Tibial artery (tissue), 4 donors: Measurements from ENCODE around the gene STPG2.

Source experiments
- DNase-seq, 2 donors: peaks; one replicate each; pipeline ENCODE4 v3.0.0-alpha.2; 2019
- H3K27ac ChIP-seq, 2 donors: fragments of 200-600 bp; sonication (generic) in 1 of 2; 1 replicate in 1 of 2; 2 replicates in 1 of 2; pipeline ENCODE4 v1.5.1; 2018 to 2019; ENCODE audit warnings: mild to moderate bottlenecking in 1 of 2
- H3K27me3 ChIP-seq, 2 donors: fragments of 200-600 bp; sonication (generic) in 1 of 2; one replicate each; pipeline versions ENCODE4 v1.5.1 to v1.6.0; 2016 to 2019
- H3K36me3 ChIP-seq, 3 donors: fragments of 200-600 bp; sonication (generic) in 2 of 3; one replicate each; pipeline ENCODE4 v1.5.1; 2016 to 2019; ENCODE audit warnings: mild to moderate bottlenecking in 2 of 3
- H3K4me1 ChIP-seq, 4 donors: fragments of 200-600 bp; sonication (generic) in 2 of 4; 1 replicate in 3 of 4; 2 replicates in 1 of 4; pipeline ENCODE4 v1.5.1; 2016 to 2019
- H3K4me3 ChIP-seq, 2 donors: fragments of 200-600 bp; sonication (generic) in 1 of 2; 1 replicate in 1 of 2; 2 replicates in 1 of 2; pipeline ENCODE4 v1.5.1; 2018 to 2019; ENCODE audit warnings: mild to moderate bottlenecking in 2 of 2
- H3K9me3 ChIP-seq, 3 donors: fragments of 200-600 bp; sonication (generic) in 1 of 3; one replicate each; pipeline ENCODE4 v1.5.1; 2016 to 2019
- CTCF ChIP-seq, 2 experiments: fragments of 200-600 bp in 1 of 2; fragments of 450-650 bp in 1 of 2; IDR thresholded peaks; one replicate each; pipeline ENCODE4 v1.5.1; 2017 to 2019; ENCODE audit warnings: antibody characterized with exemption in 2 of 2, mild to moderate bottlenecking in 1 of 2, moderate library complexity in 1 of 2
- intact Hi-C: fragments of 100-400 bp; cut with DNase I; formaldehyde crosslinking; loops from one replicate; pipeline ENCODE4 v1.15.0; 2023; ENCODE audit warnings: low total_unique reads

STPG2 gene

DNA sequence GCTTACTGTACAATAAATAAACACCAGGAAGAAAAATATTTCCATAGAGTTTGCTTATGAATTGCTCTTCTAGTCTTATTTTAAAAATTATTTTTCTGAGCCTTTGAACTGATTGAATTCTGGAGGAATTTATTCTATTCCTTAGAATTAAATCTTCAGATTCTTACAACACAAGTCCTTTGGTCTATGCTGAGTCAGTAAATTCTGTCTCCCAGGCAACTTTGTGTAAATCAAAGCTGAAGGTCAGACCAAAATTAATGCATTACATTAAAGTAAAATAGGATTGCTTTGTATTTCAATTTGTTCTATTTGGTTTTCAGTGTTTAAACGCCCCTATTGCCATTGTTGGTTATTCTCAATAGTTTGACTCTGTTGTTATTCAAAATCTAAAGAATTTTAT is 26.8 kb upstream of the STPG2 start:
- no peak overlapping the region for H3K27ac ChIP-seq
- no peak for TF ChIP-seq CTCF (IDR thresholded peaks at IDR 0.05)
- H3K36me3 ChIP-seq, result no peaks in the 10 kb centered on the region
- H3K9me3 ChIP-seq, result no peaks in the 10 kb centered on the region
- H3K4me3 ChIP-seq, result no peak overlapping the region
- H3K27me3 ChIP-seq, result no peaks in the 10 kb centered on the region
- no peaks in the 10 kb centered on the region for H3K4me1 ChIP-seq
- intact Hi-C loops, result no loop called here
- no peak for DNase-seq

- Histone ChIP-seq H3K4me3 (no peak overlapping the region), H3K9me3 (no peaks in the 10 kb centered on the region), H3K27ac (no peak overlapping the region), H3K27me3 (no peaks in the 10 kb centered on the region), H3K36me3 (no peaks in the 10 kb centered on the region), H3K4me1 (no peaks in the 10 kb centered on the region)
- no peak for TF ChIP-seq CTCF (IDR thresholded peaks at IDR 0.05)
- intact Hi-C loops, result no loop called here
- DNase-seq, result no peak
Measured at GRCh38 chr4:98166731-98167041, 23.4 kb upstream of the STPG2 start.

- intact Hi-C loops, result no loop called here
- no peaks in the 10 kb centered on the region for H3K27me3 ChIP-seq
- H3K4me3 ChIP-seq, result no peak overlapping the region
- no peak overlapping the region for H3K27ac ChIP-seq
- no peaks in the 10 kb centered on the region for H3K36me3 ChIP-seq
- H3K9me3 ChIP-seq, result no peaks in the 10 kb centered on the region
- H3K4me1 ChIP-seq, result no peaks in the 10 kb centered on the region
- DNase-seq, result no peak
- no peak for TF ChIP-seq CTCF (IDR thresholded peaks at IDR 0.05)
Measured at GRCh38 chr4:98166025-98166730, 22.9 kb upstream of the STPG2 start.

DNA sequence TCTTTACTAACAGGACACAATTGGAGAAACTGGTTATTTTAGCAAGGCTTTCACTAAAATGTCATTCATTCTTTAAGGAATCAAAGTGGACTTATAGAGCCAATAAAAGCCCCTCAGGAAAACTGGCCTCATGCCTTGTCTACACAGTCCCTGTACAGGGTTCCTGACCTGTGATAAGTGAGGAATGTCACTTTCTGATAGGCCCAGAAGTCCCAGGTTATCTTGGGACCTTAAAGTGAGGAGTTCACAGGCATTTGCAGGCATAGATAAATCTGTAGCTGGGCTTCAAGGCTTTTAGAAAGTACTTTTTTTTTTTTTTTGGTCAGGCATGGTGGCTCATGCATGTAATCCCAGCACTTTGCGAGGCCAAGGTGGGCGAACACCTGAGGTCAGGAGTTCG is 19.4 kb upstream of the STPG2 start:
- H3K9me3 ChIP-seq, result no peaks in the 10 kb centered on the region
- no peak overlapping the region for H3K4me3 ChIP-seq
- no peaks in the 10 kb centered on the region for H3K36me3 ChIP-seq
- no peak for DNase-seq
- no peaks in the 10 kb centered on the region for H3K4me1 ChIP-seq
- H3K27me3 ChIP-seq, result no peaks in the 10 kb centered on the region
- H3K27ac ChIP-seq, result no peak overlapping the region
- intact Hi-C loops, result no loop called here
- TF ChIP-seq CTCF (IDR thresholded peaks at IDR 0.05), result no peak

GRCh38 chr4:98151145-98151924 is 8.1 kb upstream of the STPG2 start:
- no peaks in the 10 kb centered on the region for H3K36me3 ChIP-seq
- intact Hi-C loops, result no loop called here
- H3K27me3 ChIP-seq, result no peaks in the 10 kb centered on the region
- no peak overlapping the region for H3K4me3 ChIP-seq
- H3K9me3 ChIP-seq, result no peaks in the 10 kb centered on the region
- TF ChIP-seq CTCF (IDR thresholded peaks at IDR 0.05), result no peak
- H3K27ac ChIP-seq, result no peak overlapping the region
- H3K4me1 ChIP-seq, result no peaks in the 10 kb centered on the region
- no peak for DNase-seq
